GM23338 (cell line): ENCODE results near the gene THBS1. TPM values are rescaled to one million over a fixed set of nuclear protein-coding genes. Genes with fewer than 3 reads are reported as not detected.

Experiments used
- ATAC-seq: fragments of 200-7000 bp; cut with Tn5 transposase; 3 replicates; pipeline ENCODE4 v1.9.1; 2020
- DNase-seq: peaks from one replicate; pipeline ENCODE4 v3.0.0-alpha.2; 2015; ENCODE audit warnings: low spot score
- H2AFZ ChIP-seq: fragments of 200-600 bp; sonication (generic); 2 replicates; pipeline ENCODE4 v1.8.0; 2016; ENCODE audit warnings: antibody characterized with exemption, mild to moderate bottlenecking, moderate library complexity
- H3F3A ChIP-seq: fragments of 200-600 bp; sonication (generic); replicated peaks from 2 replicates; pipeline ENCODE4 v1.8.0; 2017; ENCODE audit warnings: antibody characterized with exemption, mixed run types, low read depth
- H3K27ac ChIP-seq: fragments of 200-600 bp; sonication (generic); 2 replicates; pipeline ENCODE4 v1.6.1; 2016; ENCODE audit warnings: low read depth
- H3K27me3 ChIP-seq: fragments of 200-600 bp; sonication (generic); 2 replicates; pipeline ENCODE4 v1.8.0; 2016; ENCODE audit warnings: mild to moderate bottlenecking, mixed run types, moderate library complexity; ENCODE audit not compliant: insufficient read depth
- H3K36me3 ChIP-seq: fragments of 200-600 bp; sonication (generic); 2 replicates; pipeline ENCODE4 v1.8.0; 2016; ENCODE audit warnings: mild to moderate bottlenecking; ENCODE audit not compliant: insufficient read depth
- H3K4me1 ChIP-seq: fragments of 200-600 bp; sonication (generic); 2 replicates; pipeline ENCODE4 v1.8.0; 2016; ENCODE audit warnings: mild to moderate bottlenecking, moderate library complexity; ENCODE audit not compliant: insufficient read depth
- H3K4me2 ChIP-seq: fragments of 200-600 bp; sonication (generic); 2 replicates; pipeline ENCODE4 v1.7.1; 2017; ENCODE audit warnings: mixed run types
- H3K4me3 ChIP-seq: fragments of 200-600 bp; sonication (generic); 2 replicates; pipeline ENCODE4 v1.6.1; 2016; ENCODE audit warnings: mixed run types
- H3K79me2 ChIP-seq: fragments of 200-600 bp; sonication (generic); replicated peaks from 2 replicates; pipeline ENCODE4 v1.8.0; 2017; ENCODE audit warnings: mild to moderate bottlenecking; ENCODE audit not compliant: insufficient read depth
- H3K9me2 ChIP-seq: fragments of 200-600 bp; sonication (generic); 2 replicates; pipeline ENCODE4 v1.8.0; 2017; ENCODE audit not compliant: insufficient read depth
- H4K20me1 ChIP-seq: fragments of 200-600 bp; sonication (generic); replicated peaks from 2 replicates; pipeline ENCODE4 v1.8.0; 2017; ENCODE audit warnings: mild to moderate bottlenecking; ENCODE audit not compliant: insufficient read depth
- H3K27ac Mint-ChIP-seq: 2 replicates; pipeline ENCODE4 v1.8.0; 2020; ENCODE audit warnings: inconsistent platforms, mild to moderate bottlenecking, moderate library complexity, mixed read lengths
- H3K27me3 Mint-ChIP-seq: 3 replicates; pipeline ENCODE4 v1.8.0; 2022; ENCODE audit warnings: low read depth, mild to moderate bottlenecking, moderate library complexity, mixed read lengths, inconsistent platforms; ENCODE audit not compliant: insufficient read depth, poor library complexity
- H3K36me3 Mint-ChIP-seq: 3 replicates; pipeline ENCODE4 v1.8.0; 2021; ENCODE audit warnings: low read depth, mild to moderate bottlenecking, inconsistent platforms, moderate library complexity, mixed read lengths
- H3K4me1 Mint-ChIP-seq: 3 replicates; pipeline ENCODE4 v1.8.0; 2020; ENCODE audit warnings: mild to moderate bottlenecking, inconsistent platforms, mixed read lengths
- H3K4me3 Mint-ChIP-seq: 3 replicates; pipeline ENCODE4 v1.8.0; 2021; ENCODE audit warnings: moderate library complexity, mild to moderate bottlenecking, inconsistent platforms, mixed read lengths
- H3K9me3 Mint-ChIP-seq: 3 replicates; pipeline ENCODE4 v1.8.0; 2020; ENCODE audit warnings: moderate library complexity, mild to moderate bottlenecking, inconsistent platforms, mixed read lengths
- EZH2 ChIP-seq: fragments of 200-600 bp; sonication (generic); IDR thresholded peaks from one replicate; pipeline ENCODE4 v1.8.0; 2017; ENCODE audit warnings: antibody characterized with exemption, mild to moderate bottlenecking, low read depth; ENCODE audit not compliant: unreplicated experiment
- EZH2phosphoT487 ChIP-seq: fragments of 200-600 bp; sonication (generic); IDR thresholded peaks from one replicate; pipeline ENCODE4 v1.8.1; 2018; ENCODE audit warnings: antibody characterized with exemption; ENCODE audit not compliant: unreplicated experiment
- JUNB ChIP-seq: IDR thresholded peaks from one replicate; pipeline ENCODE4 v1.6.1; 2016; ENCODE audit warnings: antibody characterized with exemption; ENCODE audit not compliant: unreplicated experiment
- NANOG ChIP-seq: IDR thresholded peaks from 2 replicates; pipeline ENCODE4 v1.6.1; 2016; ENCODE audit warnings: antibody characterized with exemption, borderline replicate concordance
- STAT1 ChIP-seq: IDR thresholded peaks from one replicate; pipeline ENCODE4 v1.6.1; 2016; ENCODE audit warnings: antibody characterized with exemption; ENCODE audit not compliant: unreplicated experiment
- ZNF114 ChIP-seq: fragments of 250-450 bp; sonication (Bioruptor Pico); IDR thresholded peaks from 2 replicates; pipeline ENCODE4 v1.5.0; 2020; ENCODE audit warnings: mild to moderate bottlenecking, moderate library complexity
- ZNF331 ChIP-seq: fragments of 250-450 bp; sonication (Bioruptor Pico); IDR thresholded peaks from 2 replicates; pipeline ENCODE4 v1.5.0; 2020; ENCODE audit warnings: low read depth, mild to moderate bottlenecking, moderate library complexity
- polyA plus RNA-seq: library from polyadenylated mRNA; unstranded; fragments of >200 nt; fragmentation: Nextera tagmentation; extraction: Ambion mirVana; gene quantifications from 2 replicates; pipeline ENCODE4 v1.2.1, GENCODE V29; 2016
- total RNA-seq: library from RNA; depleted of rRNA; stranded (reverse); fragments of >200 nt; shearing (Covaris generic); gene quantifications from 2 replicates; pipeline ENCODE4 v1.2.3, GENCODE V29; 2014
- TF ChIP-seq, protein P1 (sequence below): fragments of 250-450 bp; sonication (Bioruptor Pico); IDR thresholded peaks from 2 replicates; pipeline ENCODE4 v1.5.0; 2020; ENCODE audit warnings: mild to moderate bottlenecking, moderate library complexity
- TF ChIP-seq, protein P2 (sequence below): IDR thresholded peaks from one replicate; pipeline ENCODE4 v1.6.1; 2018; ENCODE audit warnings: antibody characterized with exemption; ENCODE audit not compliant: unreplicated experiment
- TF ChIP-seq, protein P3 (sequence below), 2 experiments: fragments of 200-600 bp in 1 of 2; sonication (generic) in 1 of 2; conservative IDR thresholded peaks; 2 replicates each; pipeline versions ENCODE4 v1.5.1 to v1.6.1; 2016 to 2017; ENCODE audit warnings: antibody characterized with exemption in 2 of 2, low read depth in 2 of 2, mild to moderate bottlenecking in 2 of 2, moderate library complexity in 1 of 2

Gene THBS1
- total and polyA plus RNA-seq, 2 experiments from 2014 or later = 21.7 to 81.9 TPM

DNA sequence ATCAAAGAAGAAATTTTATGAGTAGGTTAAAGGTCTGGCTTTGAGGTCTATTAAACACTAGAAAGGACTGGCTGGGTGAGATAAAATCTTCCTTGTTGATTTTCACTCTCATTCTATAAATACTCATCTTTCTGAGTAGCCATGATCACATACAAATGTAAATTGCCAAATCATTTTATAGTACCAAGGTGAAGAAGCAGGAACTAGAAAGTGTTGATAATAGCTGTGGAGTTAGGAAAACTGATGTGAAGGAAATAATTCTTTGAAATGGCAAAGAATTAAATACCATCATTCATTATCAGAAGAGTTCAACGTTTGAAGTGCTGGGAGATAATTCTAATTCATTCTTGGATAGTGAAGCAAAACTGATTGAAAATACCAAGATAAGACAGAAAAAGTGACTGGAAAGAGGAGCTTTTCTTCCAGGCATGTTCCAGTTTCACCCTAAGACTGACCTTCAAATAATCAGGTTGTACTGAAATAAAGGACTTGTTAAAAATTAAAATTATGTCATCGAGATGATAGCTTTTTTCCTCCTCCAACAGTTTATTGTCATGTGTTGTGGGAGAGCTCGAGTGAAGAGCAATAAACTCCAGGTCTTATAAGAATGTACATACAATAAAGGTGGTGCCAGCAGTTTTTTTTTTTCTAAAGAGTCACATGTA is 17.4 kb downstream of the THBS1 start:
- Histone ChIP-seq H3F3A (no peaks in the 10 kb centered on the region), H3K9me2 (no peaks in the 10 kb centered on the region), H4K20me1 (no peaks in the 10 kb centered on the region), H3K79me2 (no peaks in the 10 kb centered on the region), H3K27ac (no peak overlapping the region), H3K36me3 (peaks cover 33% of the 10 kb centered on the region), H3K27me3 (no peaks in the 10 kb centered on the region), H2AFZ (no peak overlapping the region), H3K4me3 (no peak overlapping the region), H3K4me1 (no peaks in the 10 kb centered on the region), H3K4me2 (no peak overlapping the region)
- Mint-ChIP-seq H3K36me3 (peaks cover 30% of the 10 kb centered on the region), H3K4me1 (peaks cover 11% of the 10 kb centered on the region; the same call in 2 of the 3 replicates), H3K4me3 (no peak overlapping the region), H3K27me3 (no peaks in the 10 kb centered on the region), H3K9me3 (no peaks in the 10 kb centered on the region), H3K27ac (no peak overlapping the region)
- TF ChIP-seq JUNB (no peak), EZH2phosphoT487 (no peak), ZNF114 (CRISPR knock-in tag) (no peak), ZNF331 (no peak), NANOG (no peak), EZH2 (no peak), STAT1 (no peak)
- TF ChIP-seq, protein P1, sequence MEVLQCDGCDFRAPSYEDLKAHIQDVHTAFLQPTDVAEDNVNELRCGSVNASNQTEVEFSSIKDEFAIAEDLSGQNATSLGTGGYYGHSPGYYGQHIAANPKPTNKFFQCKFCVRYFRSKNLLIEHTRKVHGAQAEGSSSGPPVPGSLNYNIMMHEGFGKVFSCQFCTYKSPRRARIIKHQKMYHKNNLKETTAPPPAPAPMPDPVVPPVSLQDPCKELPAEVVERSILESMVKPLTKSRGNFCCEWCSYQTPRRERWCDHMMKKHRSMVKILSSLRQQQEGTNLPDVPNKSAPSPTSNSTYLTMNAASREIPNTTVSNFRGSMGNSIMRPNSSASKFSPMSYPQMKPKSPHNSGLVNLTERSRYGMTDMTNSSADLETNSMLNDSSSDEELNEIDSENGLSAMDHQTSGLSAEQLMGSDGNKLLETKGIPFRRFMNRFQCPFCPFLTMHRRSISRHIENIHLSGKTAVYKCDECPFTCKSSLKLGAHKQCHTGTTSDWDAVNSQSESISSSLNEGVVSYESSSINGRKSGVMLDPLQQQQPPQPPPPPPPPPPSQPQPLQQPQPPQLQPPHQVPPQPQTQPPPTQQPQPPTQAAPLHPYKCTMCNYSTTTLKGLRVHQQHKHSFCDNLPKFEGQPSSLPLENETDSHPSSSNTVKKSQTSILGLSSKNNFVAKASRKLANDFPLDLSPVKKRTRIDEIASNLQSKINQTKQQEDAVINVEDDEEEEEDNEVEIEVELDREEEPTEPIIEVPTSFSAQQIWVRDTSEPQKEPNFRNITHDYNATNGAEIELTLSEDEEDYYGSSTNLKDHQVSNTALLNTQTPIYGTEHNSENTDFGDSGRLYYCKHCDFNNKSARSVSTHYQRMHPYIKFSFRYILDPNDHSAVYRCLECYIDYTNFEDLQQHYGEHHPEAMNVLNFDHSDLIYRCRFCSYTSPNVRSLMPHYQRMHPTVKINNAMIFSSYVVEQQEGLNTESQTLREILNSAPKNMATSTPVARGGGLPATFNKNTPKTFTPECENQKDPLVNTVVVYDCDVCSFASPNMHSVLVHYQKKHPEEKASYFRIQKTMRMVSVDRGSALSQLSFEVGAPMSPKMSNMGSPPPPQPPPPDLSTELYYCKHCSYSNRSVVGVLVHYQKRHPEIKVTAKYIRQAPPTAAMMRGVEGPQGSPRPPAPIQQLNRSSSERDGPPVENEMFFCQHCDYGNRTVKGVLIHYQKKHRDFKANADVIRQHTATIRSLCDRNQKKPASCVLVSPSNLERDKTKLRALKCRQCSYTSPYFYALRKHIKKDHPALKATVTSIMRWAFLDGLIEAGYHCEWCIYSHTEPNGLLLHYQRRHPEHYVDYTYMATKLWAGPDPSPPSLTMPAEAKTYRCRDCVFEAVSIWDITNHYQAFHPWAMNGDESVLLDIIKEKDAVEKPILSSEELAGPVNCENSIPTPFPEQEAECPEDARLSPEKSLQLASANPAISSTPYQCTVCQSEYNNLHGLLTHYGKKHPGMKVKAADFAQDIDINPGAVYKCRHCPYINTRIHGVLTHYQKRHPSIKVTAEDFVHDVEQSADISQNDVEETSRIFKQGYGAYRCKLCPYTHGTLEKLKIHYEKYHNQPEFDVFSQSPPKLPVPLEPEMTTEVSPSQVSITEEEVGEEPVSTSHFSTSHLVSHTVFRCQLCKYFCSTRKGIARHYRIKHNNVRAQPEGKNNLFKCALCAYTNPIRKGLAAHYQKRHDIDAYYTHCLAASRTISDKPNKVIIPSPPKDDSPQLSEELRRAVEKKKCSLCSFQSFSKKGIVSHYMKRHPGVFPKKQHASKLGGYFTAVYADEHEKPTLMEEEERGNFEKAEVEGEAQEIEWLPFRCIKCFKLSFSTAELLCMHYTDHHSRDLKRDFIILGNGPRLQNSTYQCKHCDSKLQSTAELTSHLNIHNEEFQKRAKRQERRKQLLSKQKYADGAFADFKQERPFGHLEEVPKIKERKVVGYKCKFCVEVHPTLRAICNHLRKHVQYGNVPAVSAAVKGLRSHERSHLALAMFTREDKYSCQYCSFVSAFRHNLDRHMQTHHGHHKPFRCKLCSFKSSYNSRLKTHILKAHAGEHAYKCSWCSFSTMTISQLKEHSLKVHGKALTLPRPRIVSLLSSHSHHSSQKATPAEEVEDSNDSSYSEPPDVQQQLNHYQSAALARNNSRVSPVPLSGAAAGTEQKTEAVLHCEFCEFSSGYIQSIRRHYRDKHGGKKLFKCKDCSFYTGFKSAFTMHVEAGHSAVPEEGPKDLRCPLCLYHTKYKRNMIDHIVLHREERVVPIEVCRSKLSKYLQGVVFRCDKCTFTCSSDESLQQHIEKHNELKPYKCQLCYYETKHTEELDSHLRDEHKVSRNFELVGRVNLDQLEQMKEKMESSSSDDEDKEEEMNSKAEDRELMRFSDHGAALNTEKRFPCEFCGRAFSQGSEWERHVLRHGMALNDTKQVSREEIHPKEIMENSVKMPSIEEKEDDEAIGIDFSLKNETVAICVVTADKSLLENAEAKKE (CRISPR knock-in tag) = no peak
- TF ChIP-seq, protein P2, sequence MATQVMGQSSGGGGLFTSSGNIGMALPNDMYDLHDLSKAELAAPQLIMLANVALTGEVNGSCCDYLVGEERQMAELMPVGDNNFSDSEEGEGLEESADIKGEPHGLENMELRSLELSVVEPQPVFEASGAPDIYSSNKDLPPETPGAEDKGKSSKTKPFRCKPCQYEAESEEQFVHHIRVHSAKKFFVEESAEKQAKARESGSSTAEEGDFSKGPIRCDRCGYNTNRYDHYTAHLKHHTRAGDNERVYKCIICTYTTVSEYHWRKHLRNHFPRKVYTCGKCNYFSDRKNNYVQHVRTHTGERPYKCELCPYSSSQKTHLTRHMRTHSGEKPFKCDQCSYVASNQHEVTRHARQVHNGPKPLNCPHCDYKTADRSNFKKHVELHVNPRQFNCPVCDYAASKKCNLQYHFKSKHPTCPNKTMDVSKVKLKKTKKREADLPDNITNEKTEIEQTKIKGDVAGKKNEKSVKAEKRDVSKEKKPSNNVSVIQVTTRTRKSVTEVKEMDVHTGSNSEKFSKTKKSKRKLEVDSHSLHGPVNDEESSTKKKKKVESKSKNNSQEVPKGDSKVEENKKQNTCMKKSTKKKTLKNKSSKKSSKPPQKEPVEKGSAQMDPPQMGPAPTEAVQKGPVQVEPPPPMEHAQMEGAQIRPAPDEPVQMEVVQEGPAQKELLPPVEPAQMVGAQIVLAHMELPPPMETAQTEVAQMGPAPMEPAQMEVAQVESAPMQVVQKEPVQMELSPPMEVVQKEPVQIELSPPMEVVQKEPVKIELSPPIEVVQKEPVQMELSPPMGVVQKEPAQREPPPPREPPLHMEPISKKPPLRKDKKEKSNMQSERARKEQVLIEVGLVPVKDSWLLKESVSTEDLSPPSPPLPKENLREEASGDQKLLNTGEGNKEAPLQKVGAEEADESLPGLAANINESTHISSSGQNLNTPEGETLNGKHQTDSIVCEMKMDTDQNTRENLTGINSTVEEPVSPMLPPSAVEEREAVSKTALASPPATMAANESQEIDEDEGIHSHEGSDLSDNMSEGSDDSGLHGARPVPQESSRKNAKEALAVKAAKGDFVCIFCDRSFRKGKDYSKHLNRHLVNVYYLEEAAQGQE = no peak
- TF ChIP-seq, protein P3, sequence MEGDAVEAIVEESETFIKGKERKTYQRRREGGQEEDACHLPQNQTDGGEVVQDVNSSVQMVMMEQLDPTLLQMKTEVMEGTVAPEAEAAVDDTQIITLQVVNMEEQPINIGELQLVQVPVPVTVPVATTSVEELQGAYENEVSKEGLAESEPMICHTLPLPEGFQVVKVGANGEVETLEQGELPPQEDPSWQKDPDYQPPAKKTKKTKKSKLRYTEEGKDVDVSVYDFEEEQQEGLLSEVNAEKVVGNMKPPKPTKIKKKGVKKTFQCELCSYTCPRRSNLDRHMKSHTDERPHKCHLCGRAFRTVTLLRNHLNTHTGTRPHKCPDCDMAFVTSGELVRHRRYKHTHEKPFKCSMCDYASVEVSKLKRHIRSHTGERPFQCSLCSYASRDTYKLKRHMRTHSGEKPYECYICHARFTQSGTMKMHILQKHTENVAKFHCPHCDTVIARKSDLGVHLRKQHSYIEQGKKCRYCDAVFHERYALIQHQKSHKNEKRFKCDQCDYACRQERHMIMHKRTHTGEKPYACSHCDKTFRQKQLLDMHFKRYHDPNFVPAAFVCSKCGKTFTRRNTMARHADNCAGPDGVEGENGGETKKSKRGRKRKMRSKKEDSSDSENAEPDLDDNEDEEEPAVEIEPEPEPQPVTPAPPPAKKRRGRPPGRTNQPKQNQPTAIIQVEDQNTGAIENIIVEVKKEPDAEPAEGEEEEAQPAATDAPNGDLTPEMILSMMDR (conservative IDR thresholded peaks at IDR 0.05; ENCODE audit: low read depth in 2 of 2) = no peak
- ATAC-seq = no peak
- DNase-seq = no peak
